NOMO-1 treated with dmso at 0.1 percent for 144 hours (cell line): Measurements from ENCODE around the gene EIF4B.

Experiments used
- DNase-seq: peaks from one replicate; lab custom pipeline; 2025; ENCODE audit not compliant: unreplicated experiment; lab: John Stamatoyannopoulos, UW

Gene EIF4B

DNA sequence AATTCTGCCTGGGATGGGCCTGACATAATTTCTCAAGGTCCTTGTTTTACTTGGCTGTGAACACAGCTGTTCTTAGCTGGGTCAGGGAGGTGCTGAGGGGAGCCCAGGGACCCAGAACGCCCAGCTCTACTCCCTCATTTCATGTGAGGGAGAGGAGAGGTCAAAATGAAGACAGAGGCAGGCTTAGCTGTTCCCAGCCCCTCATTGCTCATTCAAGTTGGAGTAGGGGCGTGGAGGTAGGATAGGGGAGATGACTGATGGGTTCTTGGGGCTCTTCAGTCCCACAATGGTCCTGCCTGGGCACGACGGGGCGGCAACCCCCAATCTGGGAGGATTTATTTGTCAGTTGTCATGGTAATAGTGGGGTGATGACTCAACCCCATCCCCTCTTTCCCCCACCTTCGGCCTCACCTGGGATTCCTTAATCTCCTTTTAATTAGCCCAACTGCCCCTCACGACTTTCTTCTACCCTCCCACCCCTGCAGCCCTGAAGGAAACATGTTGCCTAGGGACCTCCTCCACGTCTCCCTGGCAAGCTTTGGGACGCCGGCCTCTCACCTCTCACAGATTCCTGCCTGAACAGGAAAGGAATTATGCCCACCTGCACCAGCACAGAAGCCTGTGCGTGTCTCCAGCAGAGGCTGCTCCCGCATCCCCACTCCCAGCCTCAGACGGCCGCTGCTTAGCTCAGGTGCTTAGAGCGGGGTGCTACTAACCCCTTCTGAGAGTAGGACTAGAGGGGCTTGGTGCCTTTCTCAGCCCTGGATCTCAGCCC, 62.7 kb downstream of the EIF4B start:
- DNase-seq = no peak

- DNase-seq = no peak
Measured at GRCh38 chr12:53069621-53070410, 63.6 kb downstream of the EIF4B start.

GRCh38 chr12:53070877-53071492, 64.7 kb downstream of the EIF4B start:
- DNase-seq = no peak

DNA sequence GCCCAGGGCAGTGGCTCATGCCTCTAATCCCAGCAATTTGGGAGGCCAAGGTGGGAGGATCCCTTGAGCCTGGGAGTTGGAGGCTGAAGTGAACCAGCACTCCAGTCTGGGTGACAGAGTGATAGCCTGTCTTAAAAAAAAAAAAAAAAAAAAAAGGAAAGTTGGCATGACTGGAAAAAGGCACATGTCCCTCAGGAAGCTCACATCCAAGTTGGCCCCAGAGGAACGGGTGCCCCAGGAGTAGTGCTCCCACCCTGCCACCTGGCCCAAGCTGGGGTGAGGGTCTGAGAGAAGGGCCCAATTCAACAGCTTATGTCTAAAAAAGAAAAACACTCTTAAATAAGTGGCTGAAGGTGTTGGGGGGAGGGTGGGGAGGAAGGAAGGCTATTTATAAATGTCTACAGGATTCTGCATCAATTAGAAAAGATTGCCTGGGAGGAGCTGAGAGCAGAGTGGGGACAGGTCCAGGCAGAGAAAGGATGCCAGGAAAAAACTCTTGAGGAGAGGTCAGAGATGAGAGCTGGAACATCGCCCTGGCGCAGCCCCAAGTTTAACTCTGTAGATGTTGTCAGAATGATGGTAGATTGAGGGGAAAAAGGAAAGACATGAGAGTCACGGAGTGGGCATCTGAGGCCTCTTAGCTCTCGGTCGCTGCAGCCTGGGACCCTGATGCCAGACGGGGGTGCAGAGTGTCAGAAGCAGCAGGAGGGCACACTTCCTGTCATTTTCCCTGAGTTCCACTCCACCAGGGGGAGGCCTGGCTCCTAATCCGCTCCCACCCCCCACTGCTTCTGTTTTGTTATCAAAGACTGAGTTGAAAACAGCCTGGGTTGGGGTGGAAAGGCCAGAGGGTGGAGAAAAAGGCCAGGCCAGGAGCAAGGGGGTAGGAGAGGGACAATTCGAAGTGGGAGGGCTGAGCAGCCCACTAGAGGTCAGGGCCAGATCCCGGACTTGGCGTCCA, 65.6 kb downstream of the EIF4B start:
- no peak for DNase-seq

GRCh38 chr12:53073881-53074280, 67.6 kb downstream of the EIF4B start:
- DNase-seq = no peak

DNA sequence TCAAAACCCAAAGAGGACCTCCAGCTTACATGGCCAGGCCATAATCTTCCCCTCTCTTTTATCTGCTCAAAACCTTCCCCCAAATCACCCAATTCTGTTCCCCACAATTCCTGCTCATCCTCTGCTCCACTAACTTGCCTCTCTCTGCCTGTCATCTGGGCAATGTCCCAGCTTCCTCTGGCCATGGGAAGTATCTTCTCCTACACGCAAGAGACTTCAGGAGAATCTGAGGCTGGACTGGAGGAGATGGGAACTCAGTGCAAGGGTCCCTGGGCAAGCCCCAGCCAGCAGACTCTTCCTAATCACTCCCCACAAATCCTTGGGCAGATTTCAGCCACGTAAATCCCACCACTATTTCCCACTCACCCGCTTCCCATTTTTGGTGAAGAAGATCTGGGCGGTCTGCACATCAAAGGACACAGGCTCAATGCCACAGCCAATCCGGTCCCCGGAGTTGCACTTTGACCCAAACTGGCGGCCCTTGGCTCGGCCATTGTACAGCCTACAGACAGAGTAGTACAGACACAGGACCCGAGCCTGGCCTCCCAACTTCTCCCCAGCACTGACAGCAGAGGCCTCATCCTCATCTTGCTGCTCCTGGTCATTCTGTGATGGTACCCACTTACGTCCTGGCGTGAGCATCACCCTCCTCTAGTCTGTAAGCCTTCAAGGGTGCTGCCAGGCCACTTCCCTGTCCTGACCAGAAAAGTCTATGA, 68.2 kb downstream of the EIF4B start:
- DNase-seq = no peak

DNA sequence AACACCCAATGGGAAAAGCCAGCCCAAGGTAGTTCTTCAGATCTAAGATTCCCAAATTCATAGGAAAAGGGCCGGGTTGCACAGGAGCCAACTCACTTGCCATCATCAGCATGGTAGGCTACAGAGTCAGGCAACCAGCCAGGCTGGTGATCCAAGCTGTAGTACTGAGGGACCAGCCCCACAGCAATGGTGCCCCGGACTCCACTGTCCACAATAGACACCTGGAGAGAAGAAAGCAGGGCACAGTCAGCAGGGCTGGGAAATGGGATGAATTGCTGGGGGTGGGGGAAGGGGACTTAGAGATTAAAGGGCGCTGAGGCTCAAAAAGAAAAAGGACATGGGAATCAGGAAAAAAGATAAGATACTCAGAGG, 68.7 kb downstream of the EIF4B start:
- DNase-seq = no peak

DNA sequence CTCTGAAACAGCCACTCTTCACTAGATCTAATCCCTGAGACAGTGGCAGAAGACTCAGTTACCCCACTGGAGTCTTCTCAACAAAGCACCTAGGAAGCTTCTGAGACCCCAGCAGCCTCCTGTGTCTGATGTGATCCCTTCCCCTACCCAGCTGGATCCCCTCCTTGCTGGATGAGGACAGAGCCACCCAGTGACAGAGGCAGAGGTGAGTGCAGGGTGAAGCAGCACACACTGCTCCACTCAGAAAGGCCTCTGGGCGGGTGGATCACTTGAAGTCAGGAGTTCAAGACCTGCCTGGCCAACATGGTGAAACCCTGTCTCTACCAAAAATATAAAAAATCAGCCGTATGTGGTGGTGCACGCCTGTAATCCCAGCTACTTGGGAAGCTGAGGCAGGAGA, 70.2 kb downstream of the EIF4B start:
- no peak for DNase-seq

GRCh38 chr12:53077030-53077429, 70.8 kb downstream of the EIF4B start:
- no peak for DNase-seq

DNA sequence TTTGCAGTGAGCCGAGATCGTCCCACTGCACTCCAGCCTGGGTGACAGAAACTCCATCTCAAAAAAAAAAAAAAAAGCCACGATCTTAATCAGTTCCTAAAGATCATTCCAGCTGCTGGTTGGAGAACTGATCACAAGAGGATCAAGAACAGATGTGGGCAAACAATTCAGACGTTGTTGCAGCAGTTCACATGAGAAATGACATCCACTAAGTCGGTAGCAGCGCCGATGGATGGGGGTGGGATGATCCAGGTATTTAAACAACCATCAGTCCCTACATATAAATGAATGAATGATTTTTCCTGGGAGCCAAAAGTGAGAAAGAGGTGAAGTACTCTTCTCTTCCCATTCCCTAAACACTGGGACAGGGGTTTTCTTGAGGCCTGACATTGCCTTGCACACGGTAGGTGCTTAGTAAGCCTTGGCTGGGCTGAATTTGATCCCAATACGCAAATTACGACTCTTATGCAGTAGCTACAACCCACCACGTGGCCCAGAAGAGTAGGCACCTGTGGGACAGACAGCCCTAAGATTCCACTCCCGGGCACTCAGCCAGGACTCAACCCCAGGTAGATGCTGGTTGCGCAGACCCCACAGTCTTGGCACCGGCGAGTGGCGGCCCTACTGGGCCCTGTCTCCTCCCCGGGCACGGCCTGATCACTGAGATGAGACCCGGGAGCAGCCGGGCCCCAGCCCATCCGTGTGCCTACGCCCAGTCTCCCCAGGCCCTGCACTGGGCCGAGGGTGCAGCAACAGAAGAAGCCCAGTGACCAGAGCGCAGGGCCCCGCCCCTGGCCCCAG, 72.4 kb downstream of the EIF4B start:
- DNase-seq = no peak

DNA sequence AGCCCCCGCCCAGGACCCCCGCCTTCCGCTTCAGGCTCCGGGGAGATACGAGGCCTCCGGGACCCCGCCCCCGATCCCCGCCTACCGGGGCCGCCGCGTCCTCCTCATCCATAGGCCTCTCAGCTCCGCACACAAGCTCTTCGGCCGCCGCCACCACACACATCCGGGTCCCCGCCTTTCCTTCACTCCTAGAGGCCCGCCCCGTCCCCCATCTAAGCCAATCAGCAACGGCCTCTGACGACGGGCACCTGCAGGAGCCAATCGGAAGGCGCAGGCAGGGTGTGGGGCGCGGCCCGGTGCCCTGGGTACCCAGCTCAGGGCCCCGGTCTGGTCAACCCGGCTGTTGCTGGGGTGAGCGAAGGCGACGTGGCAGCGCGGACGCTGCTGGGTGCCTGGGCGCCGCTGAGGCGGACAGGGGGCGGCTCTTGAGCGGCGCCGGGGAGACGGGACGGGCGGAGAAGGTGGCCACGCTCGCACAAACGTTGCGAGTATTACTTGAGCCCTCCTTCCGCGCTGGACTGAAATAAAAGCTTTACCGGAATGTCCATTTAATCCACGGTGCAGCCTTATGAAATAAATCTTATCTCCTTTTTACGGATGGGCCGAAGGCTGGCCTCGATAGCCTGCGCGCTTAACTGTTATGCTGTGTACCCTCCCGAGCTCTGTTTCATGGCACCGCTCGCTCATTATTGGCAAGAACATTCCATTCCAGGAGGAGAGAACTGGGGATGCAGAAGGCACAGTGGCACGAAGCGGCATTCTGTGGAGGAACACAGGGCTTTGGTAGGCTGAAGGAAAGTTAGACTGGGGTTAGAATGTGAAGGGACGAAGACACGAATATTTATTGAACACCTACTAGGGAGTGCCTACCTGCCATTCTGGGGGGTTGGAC, 73.2 kb downstream of the EIF4B start, which contains the start of gene SPRYD3:
SPRYD3 (minus strand) TSS at position 165 of the 892 bp plus-strand sequence; CDS start at position 108, 57 bp downstream.
- DNase-seq = peak; percentile 93

DNA sequence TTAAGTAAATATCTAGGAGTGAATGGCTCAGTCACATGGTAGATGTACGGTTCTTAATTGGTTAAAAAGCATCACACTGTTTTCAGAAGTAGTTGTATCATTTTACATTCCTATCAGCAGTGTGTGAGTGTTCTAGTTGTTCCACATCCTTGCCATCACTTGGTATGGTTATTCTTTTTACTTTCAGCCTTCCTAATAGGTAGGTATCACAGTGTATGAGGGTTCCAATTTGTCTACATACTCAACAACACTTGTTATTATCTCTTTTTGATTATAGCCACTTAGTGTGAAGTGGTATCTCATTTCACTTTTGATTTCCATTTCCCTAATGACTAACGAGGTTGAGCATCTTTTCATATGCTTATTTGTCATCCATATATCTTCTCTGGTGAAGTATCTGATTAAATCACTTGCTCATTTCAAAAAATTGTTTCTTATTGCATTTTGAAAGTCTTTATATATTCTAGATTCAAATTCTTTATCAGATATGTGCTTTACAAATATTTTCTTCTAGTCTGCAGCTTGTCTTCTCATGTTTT, 76.5 kb downstream of the EIF4B start:
- no peak for DNase-seq

DNA sequence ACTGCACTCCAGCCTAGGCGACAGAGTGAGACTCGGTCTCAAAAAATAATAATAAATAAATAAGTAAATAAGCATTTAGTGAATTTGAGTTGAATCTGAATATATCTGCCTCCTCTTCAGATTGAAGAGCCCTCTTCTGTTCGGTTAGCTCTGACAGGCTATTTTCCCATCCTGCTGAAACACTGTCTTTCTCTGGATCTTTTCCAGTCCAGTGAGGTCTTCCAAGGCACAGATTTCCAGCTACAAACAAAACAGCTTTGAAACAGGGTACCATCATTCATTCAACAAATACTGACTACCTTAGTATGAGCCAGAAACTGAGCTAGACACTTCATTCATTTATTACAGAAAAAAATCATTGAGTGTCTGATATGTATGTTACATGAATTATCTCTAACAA, 80.1 kb downstream of the EIF4B start:
- no peak for DNase-seq

DNA sequence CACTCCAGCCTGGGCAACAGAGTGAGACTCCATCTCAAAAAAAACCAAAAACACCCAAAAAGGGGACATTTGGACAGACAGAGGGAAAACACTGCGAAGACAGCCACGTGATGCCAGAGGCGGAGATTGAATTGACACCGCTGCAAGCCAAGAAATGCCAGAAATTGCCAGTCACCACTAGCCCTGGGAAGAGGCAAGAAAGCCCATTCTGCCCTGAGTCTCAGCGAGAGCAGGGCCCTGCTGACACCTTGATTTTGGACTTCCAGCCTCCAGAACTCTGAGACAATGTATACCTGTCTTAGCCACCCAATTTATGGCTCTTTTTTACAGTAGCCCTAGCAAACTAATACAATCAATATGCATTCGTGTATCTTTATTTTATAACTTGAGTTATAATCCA, 83.8 kb downstream of the EIF4B start:
- DNase-seq = no peak

GRCh38 chr12:53090554-53090953, 84.3 kb downstream of the EIF4B start:
- DNase-seq = no peak

DNA sequence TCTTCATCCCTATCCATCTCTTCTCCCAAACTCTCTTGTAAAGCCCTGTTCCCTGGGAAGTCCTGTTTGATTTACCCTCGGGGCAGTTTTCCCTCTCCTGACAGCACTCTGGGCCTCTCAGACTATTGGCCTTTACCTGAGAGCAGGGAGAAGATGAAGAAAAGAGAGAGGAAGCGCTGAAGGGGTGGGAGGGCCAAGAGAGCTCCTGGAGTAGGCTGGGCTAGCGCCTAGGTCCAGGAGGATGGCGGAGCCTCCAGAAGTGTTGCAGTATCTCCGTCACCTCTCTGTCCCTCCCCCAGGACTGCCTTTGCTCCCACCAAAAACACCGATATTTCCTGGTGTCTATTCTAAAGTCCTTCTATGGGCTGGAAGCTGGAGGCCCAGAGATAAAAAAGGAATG, 85.5 kb downstream of the EIF4B start:
- DNase-seq = no peak
